IPS-18c (cell line): Measurements from ENCODE around the gene MEF2A.

Experiments
- H3K4me3 ChIP-seq: 2 replicates; pipeline ENCODE4 v1.7.0; 2013; ENCODE audit warnings: low read depth, mild to moderate bottlenecking, low read length, moderate library complexity; ENCODE audit not compliant: insufficient read depth
- H3K9me3 ChIP-seq: one replicate; pipeline ENCODE4 v1.6.1; 2013; ENCODE audit warnings: mild to moderate bottlenecking, low read length, moderate library complexity; ENCODE audit not compliant: control insufficient read depth, insufficient read depth

The MEF2A gene

DNA sequence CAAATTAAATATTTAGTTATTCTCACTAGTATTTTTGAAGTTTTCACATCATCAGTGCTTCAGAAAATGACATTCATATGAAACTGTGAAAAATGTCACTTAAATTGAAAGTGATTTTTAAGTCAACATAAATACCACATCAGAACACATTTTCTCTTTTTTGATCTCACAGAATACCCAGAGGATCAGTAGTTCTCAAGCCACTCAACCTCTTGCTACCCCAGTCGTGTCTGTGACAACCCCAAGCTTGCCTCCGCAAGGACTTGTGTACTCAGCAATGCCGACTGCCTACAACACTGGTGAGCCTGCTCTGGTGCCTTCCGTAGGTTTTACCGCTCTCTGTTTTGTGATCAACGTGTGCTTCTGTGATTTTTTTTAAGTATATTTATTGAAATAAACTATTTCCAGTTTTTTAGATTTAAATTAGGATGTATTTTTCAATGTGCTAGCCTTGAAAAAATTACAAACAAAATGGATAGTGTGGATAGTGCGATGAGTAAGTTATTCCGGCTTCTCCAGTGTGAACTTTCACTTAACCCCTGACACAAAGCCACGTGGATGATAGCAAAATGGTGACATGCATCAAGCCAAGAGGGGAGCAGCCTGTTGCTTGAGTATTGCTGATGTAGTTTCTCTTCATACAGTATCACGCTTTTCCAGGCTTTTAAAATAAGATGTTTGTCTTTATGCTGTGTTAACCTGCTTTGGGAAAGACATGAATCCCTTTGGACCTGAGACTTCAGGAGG, 140.9 kb downstream of the MEF2A start:
- Histone ChIP-seq H3K4me3 (no peak overlapping the region), H3K9me3 (no peaks in the 10 kb centered on the region)

DNA sequence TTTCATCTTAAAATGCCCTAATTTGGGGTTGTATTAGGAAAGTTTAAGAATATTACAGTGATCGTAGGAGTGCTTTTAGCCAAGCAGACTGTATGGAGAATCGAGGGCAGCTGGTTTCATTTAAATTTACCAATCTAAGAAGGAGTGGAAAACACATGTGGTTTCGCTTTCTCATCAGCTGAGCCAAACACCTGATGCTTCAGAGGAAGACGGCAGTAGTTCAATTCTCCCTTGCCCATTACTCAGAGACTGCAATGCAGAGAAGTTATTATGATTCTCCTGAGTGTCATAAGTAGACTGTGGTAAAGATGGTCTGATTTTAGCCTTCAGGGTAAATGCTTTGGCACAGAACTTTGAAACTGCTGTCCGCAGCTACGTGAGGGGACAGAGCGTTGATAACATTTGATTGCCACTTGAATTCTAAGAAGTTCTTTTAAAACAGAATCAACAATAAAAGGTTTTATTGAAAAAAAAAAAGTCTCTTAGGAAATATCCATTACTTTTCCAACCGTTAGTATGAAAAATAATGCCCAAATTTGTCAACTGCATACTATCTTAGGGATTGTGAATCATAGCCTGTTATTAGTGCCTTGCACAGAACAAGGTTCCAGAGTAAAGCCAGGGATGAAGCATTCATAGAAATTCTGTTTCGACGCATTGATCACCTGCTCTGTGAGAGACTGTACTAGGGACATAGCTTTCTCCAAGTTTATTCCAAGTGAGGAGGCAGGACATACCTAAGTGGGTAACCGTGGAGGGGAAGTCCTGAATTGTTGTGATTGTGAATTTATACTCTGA, 141.9 kb downstream of the MEF2A start:
- Histone ChIP-seq H3K4me3 (no peak overlapping the region), H3K9me3 (no peaks in the 10 kb centered on the region)

DNA sequence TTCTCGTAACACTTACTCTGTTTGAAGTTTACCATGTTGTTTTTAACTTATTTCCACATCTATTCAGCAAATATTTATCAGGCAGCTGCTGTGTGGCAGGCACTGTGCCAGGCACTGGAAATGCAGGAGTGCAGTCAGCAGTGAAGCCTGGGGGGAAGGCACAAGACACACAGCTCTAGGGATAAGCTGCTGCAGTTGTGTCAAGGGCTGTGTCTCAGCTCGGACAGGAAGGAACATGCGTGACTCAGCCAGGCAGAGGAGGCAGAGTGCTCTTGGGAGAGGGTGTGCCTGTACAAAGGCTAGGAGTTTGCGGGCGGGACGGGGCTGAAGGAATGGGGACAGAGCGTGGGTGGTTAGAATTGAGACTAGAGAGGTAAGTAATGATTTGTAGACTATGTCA, 142.8 kb downstream of the MEF2A start:
- H3K9me3 ChIP-seq: no peaks in the 10 kb centered on the region
- H3K4me3 ChIP-seq: no peak overlapping the region

DNA sequence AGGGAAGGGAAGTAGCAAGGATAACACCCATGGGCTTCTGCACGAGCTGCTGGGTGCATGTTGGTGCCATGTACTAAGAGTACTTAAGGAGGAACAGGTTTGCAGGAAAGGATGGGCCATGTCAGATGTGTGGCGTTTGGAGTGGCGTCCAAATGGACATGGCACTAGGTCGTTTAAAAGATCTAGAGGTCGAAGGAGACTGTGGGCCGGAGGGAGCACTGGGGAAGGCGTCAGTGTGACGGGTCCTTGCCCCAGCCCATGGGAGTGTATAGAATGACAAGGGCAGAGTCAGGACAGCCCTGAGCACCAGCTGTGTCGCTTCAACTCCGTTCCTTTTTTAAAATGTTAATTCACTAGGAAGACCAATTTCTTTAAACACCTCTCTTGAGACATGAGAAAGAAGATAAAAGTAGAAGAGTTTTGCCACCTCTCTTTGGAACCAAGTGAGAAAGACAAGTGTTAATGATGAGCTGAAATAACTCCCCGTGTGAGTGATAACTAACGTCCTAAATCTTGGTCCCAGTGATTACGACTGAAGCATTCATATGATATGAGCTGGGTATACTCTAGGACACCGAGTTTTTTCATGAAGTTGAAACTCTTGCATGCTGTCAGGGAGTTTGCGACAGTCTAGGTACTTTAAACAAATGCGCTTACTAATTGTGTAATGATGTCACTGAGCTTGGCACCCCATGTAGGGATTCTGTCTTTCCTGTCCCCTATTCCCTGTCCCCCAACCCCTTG, 143.6 kb downstream of the MEF2A start:
- H3K9me3 ChIP-seq: no peaks in the 10 kb centered on the region
- no peak overlapping the region for H3K4me3 ChIP-seq

DNA sequence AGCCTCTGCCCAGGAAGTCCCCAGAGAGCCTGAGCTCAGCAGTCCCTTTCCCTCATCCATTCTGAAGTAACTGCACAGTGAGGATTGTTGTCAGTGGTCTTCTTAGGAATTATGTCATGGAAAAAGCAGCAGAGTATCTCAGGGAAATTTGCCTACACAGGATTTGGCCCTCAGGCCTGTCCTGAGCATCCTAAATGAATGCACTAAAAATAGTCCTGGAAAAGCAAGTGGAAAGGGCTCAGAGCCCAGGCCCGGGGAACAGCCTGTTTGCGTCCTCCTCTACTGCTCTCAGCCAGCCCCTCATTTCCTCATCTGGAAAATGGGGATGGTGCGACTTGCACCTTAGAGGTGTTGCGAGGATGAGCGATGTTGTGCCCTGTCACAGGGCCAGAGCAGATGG, 145.8 kb downstream of the MEF2A start:
- H3K4me3 ChIP-seq: no peak overlapping the region
- H3K9me3 ChIP-seq: no peaks in the 10 kb centered on the region

DNA sequence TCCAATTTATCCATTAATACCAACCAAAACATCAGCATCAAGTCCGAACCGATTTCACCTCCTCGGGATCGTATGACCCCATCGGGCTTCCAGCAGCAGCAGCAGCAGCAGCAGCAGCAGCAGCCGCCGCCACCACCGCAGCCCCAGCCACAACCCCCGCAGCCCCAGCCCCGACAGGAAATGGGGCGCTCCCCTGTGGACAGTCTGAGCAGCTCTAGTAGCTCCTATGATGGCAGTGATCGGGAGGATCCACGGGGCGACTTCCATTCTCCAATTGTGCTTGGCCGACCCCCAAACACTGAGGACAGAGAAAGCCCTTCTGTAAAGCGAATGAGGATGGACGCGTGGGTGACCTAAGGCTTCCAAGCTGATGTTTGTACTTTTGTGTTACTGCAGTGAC, 146.6 kb downstream of the MEF2A start:
- Histone ChIP-seq H3K4me3 (no peak overlapping the region), H3K9me3 (no peaks in the 10 kb centered on the region)

DNA sequence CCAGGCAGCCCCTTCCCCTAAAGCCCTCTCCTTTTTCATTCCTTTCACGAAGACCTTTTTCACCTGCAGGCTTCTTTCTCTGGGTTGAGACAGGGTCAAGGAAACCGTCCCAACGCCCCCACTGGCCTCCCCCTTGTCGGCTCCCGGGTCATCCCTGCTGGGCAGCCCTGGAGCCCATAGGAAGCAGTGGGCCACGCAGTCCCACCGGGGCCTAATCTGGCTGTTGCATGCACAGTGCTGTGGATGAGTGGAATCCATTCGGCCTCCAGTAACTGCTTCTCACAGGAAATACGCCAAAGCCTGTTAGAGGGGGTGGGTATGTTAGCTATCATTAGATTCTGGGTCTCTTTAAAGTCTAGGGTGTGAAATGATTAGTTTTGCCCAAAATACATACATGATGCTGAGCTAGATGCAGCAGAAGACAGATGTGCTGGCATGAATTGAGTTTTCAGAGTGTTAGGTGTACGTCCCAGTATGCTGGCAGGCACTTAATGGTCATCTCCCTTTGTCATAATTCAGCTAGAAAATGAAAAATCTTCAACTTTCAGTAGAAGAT, 150.8 kb downstream of the MEF2A start:
- no peaks in the 10 kb centered on the region for H3K9me3 ChIP-seq
- H3K4me3 ChIP-seq: no peak overlapping the region

DNA sequence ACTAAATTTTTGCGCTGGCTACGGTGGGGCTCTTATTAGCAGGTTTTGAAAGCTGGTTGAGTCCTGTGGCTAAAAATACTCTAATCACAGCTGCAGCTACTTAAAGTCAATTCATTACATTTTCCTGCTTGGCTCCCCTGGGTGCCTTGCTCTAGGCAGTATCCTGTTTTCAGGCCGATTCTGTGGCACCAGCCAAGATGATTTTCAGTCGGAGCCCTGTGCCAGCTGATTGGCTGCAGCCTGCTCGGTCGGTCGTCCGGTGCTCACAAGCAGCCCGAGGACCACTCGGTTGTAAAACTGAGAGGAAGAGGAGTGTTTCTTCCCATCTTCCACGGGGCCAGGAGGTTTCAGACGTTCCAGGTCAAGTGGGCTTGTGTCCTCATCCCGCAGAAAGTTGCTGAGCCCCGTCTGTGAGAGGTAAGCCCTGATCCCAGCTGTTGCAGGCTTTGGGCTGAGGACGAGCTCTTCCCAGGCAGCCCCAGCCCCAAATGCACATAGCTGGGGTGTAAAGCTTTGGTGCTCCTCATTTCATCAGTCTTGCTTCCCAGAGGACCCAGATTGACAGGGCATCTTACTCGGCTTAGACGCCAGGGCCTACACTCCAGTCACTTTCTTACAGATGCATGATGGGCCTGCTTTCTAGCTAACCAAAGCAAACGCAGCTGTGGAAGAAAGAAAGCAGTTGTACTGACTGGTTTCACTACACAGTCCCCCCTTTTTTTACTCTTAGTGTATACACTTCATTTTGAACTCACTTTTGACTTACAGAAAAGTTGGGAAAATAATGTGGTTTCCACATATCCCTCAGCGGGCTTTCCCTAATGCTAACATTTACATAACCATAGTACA, 151.6 kb downstream of the MEF2A start:
- Histone ChIP-seq H3K4me3 (no peak overlapping the region), H3K9me3 (no peaks in the 10 kb centered on the region)

DNA sequence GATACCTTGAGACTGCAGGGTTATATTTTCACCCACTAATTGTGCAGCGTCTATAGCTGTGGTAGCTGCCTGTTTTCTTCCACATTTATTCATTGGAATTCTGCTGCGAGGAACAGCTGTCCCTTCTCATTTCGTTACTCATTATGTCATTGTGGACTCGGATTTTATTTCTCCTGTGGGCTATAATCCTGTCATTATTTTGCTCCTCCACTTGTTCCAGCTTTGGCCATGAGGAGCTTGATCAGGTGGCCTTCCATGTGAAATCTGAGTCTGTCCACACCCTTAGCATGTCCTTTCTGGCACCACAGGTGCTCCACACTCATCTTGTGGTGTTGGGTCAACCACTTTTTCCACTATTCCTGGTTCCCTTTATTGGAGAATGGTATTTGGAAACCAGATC, 152.6 kb downstream of the MEF2A start:
- no peaks in the 10 kb centered on the region for H3K9me3 ChIP-seq
- no peak overlapping the region for H3K4me3 ChIP-seq

DNA sequence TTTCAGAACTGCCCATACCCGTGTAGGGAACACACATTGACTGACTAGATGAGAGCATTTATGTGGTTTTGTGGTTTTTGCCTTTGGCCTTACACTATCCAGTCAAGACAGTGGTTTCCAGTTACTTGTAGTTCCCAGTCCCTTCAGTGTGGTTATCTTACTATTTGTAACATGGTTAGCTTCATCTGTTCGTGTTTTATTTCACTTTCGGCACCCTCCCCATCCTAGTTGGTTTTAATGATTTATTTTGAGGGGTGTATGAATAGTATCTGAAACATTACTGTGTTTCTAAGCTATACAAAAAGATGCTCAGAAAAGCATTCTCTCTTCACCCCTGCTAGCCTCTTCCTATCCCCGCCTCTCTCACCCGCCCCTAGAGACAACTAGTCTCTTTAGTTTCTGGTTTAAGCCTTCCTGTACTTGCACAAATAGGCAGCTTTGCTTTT, 153.3 kb downstream of the MEF2A start:
- no peak overlapping the region for H3K4me3 ChIP-seq
- H3K9me3 ChIP-seq: peaks cover 2% of the 10 kb centered on the region

DNA sequence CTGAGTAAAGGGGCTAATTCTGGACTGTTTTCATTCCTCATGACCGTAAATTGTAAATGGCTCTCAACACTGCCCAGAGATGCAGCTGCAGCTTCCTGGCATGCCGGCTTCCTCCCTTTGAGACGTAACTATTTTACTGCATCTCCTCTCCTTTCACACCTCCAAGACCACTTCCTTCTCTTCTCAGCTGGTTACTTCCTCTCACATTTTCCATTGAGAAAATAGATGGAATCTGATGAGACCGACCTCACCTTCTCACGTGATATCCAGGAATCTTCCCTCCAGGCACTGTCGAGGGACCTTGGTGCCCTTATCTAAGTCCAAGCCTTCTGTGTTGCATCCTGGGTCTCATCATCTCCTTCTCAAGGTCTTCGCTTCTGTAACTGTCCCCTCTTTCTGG, 154.7 kb downstream of the MEF2A start:
- H3K4me3 ChIP-seq: no peak overlapping the region

DNA sequence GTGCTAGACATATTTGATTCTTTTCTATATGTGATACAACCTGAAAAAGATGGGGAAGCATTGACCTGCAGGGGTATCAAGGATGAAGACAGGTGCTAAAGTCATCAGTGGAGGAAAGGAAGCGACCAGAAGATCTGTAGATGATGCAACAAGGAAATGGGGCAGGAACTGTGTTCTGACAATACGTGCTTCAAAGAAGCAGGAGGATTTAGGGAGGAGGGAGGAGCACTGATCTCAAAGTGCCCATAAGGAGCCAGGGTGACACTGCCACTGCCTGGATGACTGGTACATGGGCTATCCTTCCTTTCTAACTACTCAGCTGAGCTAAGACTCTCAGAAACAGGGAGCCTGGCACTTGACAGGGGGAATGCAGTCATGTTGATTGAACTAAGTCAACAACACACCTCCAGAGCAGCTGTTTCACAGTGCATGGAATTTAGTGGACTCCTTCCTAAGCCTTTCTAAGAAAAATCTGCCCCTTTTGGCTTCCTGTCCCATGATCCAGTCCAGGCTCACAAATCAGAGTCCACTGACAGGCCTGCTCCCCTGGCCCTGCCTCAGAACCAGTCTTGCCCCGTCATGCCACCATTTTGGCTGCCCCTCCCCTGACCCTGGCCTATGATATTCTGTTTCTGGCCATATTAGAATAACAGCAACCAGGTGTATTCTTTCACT, 155.5 kb downstream of the MEF2A start:
- peaks cover 4% of the 10 kb centered on the region for H3K9me3 ChIP-seq
- H3K4me3 ChIP-seq: no peak overlapping the region

More for the DNA sequence above, 154.7 kb downstream of the MEF2A start:
- H3K9me3 ChIP-seq: peaks cover 3% of the 10 kb centered on the region

DNA sequence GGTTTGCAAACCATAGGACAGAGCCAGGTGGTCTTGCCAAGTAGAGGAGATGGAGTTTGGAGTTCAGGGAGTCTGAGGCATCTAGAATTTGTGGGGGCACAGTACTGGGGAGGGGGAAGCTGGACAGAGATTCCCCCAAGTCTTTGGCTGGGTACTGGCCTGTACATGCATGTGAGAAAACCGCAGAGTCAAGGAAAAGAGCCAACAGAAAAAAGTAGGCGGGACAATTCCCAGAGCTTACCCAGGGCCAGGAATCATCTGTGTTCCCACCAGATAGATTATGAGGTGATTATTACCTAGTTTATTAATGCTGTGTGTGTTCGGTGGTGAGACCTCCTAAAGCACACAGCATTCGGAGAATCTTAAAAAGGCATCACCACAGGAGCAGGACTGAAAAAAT, 156.1 kb downstream of the MEF2A start:
- Histone ChIP-seq H3K9me3 (peaks cover 4% of the 10 kb centered on the region), H3K4me3 (no peak overlapping the region)

DNA sequence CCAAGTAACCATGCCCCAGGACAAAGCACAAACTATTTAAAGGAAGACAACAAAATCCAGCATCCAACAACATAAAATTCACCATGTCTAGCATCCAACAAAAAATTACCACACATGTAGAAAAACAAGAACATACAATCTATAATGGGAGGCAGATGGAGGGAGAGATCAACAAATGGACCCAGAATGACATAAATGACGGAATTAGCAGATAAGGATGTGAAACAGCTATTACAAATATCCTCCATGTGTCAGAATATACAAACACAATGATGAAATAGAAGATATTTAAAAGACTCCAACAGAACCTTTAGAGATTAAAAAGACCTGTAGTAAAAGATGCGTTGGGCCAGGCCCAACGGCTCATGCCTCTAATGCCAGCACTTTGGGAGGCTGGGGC, 156.6 kb downstream of the MEF2A start:
- Histone ChIP-seq H3K4me3 (no peak overlapping the region), H3K9me3 (peaks cover 4% of the 10 kb centered on the region)

DNA sequence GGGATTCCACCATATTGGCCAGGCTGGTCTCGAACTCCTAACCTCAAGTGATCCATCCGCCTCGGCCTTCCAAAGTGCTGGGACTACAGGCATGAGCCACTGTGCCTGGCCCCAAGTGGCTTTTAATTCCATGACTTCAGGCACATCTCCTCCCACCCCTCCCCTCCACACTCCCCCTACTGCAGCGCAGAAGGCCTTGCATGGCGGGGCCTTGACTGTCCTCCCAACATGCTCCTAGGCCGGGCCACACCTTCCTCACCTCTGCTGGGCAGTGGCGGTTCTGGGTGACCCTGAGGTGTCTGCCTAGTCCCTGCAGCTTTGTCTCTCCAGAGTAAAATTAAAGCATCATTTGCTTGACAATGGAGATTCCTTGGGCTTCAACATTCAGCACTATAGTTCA, 160.5 kb downstream of the MEF2A start:
- Histone ChIP-seq H3K9me3 (peaks cover 4% of the 10 kb centered on the region), H3K4me3 (no peak overlapping the region)

DNA sequence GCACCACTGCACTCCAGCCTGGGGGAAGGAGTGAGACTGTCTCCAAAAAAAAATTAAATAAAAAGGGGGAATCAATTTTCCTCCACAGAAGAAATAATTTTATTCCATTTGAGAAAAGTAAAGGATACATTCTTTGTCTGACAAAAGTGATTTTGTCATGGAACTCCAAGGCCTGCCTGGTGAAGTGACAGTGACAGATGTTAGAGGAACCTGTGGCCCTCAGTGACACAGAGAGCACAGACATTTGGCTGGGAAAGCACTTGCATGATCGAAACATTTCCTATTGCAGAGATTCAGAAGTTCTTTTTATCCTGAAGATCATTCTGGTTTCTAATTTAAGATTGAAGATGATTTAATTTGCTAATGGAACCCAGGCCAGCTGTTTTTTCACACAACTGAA, 161.5 kb downstream of the MEF2A start:
- Histone ChIP-seq H3K9me3 (peaks cover 4% of the 10 kb centered on the region), H3K4me3 (no peak overlapping the region)
